22Rv1 (cell line): Measurements from ENCODE around the gene ZNHIT6.

Source experiments
- ZFX ChIP-seq: fragments of 450-650 bp; IDR thresholded peaks from 2 replicates; pipeline ENCODE4 v1.6.1; 2017; ENCODE audit warnings: antibody characterized with exemption, borderline replicate concordance
- TF ChIP-seq, protein P1 (sequence below): fragments of 450-650 bp; IDR thresholded peaks from 2 replicates; pipeline ENCODE4 v1.5.1; 2017; ENCODE audit warnings: mild to moderate bottlenecking

DNA sequence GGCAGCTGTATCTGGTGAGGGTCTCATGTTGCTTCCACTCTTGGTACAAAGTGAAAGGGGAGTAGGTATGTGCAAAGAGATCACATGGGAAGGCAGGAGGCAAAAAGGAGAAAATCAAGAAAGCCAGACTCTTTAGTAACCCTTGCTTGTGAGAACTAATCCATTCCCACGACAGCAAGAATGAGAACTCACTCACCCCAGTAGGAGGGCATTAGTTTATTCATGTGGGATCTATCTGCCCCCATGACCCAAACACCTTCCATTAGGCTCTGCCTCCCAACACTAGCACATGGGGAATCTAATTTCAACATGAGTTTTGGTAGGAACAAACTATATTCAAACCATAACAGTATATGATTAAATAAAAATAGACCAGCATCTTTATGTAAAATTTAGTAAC lies 57.6 kb downstream of the ZNHIT6 start:
- TF ChIP-seq, protein P1, sequence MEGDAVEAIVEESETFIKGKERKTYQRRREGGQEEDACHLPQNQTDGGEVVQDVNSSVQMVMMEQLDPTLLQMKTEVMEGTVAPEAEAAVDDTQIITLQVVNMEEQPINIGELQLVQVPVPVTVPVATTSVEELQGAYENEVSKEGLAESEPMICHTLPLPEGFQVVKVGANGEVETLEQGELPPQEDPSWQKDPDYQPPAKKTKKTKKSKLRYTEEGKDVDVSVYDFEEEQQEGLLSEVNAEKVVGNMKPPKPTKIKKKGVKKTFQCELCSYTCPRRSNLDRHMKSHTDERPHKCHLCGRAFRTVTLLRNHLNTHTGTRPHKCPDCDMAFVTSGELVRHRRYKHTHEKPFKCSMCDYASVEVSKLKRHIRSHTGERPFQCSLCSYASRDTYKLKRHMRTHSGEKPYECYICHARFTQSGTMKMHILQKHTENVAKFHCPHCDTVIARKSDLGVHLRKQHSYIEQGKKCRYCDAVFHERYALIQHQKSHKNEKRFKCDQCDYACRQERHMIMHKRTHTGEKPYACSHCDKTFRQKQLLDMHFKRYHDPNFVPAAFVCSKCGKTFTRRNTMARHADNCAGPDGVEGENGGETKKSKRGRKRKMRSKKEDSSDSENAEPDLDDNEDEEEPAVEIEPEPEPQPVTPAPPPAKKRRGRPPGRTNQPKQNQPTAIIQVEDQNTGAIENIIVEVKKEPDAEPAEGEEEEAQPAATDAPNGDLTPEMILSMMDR: no peak
- TF ChIP-seq ZFX: no peak
